Epithelial cell of proximal tubule (primary cell): ENCODE results near the gene SCN4A. TPM values are rescaled to one million over a fixed set of nuclear protein-coding genes. Genes with fewer than 3 reads are reported as not detected.
"Not testable (repeated sequence)": the region's sequence is repeated elsewhere in the genome, so short reads cannot be mapped to it uniquely, and the experiment has no call there.

ENCODE experiments used
- DNase-seq: peaks from one replicate; pipeline ENCODE4 v3.0.0-alpha.2; 2011; ENCODE audit warnings: low read depth
- H3K4me3 ChIP-seq: 2 replicates; pipeline ENCODE4 v1.5.1; 2011; ENCODE audit warnings: low read depth, mild to moderate bottlenecking, low read length
- total RNA-seq: library from RNA; depleted of rRNA; stranded (reverse); fragments of >200 nt; gene quantifications from 2 replicates; pipeline ENCODE4 v1.2.3, GENCODE V29; 2015
- TF ChIP-seq, protein P1 (sequence below): conservative IDR thresholded peaks from 2 replicates; pipeline ENCODE4 v1.5.1; 2012; ENCODE audit warnings: low read depth, mild to moderate bottlenecking, low read length

The SCN4A gene
- total RNA-seq, 1 donor from 2014 or later = not detected

DNA sequence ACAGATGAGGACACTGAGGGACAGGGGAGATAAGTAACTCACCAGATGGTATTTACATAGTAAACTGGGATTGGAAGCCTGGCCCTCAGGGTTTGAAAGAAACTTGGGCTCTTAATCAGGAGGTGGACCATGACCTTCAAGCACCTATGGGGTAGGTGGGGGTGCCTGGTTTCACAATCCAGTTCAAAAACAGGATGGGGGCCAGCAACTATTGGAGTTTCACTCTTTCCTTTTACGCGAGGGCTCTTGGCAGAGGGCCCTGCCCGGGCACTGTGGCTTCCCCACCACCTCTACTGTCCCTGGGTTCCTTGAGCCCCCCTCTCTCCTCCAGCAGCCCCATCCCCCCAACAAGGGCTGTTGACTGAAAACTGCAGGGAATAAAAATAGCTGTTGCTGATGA lies 14.1 kb upstream of the SCN4A start:
- H3K4me3 ChIP-seq = no peak overlapping the region
- DNase-seq = no peak
- TF ChIP-seq, protein P1, sequence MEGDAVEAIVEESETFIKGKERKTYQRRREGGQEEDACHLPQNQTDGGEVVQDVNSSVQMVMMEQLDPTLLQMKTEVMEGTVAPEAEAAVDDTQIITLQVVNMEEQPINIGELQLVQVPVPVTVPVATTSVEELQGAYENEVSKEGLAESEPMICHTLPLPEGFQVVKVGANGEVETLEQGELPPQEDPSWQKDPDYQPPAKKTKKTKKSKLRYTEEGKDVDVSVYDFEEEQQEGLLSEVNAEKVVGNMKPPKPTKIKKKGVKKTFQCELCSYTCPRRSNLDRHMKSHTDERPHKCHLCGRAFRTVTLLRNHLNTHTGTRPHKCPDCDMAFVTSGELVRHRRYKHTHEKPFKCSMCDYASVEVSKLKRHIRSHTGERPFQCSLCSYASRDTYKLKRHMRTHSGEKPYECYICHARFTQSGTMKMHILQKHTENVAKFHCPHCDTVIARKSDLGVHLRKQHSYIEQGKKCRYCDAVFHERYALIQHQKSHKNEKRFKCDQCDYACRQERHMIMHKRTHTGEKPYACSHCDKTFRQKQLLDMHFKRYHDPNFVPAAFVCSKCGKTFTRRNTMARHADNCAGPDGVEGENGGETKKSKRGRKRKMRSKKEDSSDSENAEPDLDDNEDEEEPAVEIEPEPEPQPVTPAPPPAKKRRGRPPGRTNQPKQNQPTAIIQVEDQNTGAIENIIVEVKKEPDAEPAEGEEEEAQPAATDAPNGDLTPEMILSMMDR = no peak

DNA sequence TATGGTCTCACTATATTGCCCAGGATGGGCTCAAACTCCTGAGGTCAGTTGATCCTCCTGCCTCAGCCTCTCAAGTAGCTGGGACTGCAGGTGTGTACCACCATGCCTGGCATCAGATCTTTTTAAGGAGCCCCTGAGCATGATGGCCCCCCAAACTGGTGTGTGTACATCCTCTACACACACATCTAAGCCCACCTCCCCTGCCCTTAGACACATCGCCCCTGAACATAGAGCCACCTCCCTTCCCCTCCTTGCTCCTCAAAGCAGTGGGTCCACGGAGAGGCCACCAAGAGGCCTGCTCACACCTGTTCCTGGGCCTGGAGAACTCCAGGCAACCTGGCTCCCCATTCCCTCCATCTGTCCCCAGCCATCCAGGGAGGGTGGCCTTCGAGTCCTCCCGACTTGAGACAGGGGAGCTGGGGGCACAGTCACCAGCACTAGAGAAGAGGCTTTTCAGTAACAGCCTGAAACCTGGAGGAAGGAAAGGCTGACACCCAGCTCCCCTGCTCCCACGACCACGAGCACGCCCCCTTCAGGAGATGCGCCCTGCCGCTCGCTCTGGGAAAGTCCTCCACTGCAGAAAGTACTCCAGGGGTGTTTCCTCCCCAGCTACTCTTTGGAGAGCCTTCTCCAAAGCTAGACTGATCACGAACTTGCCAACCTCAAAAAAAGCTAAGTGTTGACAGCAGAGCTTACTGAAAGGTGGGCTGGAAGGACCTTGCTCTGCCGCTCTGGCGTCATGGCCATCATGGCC lies 12.8 kb upstream of the SCN4A start:
- no peak for DNase-seq
- H3K4me3 ChIP-seq = no peak overlapping the region
- TF ChIP-seq, protein P1 = no peak

GRCh38 chr17:63984651-63985386 lies 12.1 kb upstream of the SCN4A start:
- TF ChIP-seq, protein P1 = no peak
- no peak for DNase-seq
- no peak overlapping the region for H3K4me3 ChIP-seq

DNA sequence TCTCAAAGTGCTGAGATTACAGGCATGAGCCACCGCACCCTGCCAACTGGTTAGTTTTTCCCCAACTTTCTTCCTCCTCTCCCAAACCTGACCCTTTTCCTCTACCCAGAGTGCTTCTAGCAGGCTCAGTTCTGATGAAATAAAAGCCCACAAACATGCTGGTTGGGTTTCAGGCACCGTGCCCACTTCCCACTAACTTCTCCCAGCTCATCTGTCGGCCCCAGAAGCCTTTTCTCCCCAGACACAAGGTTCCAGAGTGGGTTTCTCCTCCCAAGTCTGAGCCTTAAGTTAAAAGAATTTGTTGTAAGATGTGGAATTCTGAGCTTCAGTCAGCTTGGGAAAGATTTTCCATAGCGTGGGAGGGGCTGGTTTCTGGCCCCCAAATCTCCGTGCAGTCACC lies 11.5 kb upstream of the SCN4A start:
- DNase-seq = no peak
- no peak overlapping the region for H3K4me3 ChIP-seq
- TF ChIP-seq, protein P1 = no peak

DNA sequence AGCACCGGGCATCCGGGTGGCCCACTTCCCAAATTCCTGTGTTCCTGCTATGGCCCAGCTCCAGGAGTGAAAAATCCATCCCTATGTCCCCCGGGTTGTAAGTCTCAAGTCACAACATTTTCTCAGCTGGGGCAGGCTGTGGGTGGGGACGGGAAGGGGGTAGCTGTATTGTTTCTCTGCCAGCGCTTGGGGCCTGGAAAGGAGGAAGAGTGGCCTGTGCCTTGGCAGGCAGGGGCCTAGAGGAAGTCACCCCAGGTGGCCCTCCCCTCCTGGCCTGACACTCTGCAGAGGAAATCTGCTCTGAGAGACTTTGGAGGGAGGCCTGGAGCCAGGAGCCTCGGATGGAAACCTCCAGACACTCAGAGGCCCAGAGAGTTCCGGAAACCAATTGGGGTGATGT lies 10.6 kb upstream of the SCN4A start:
- no peak overlapping the region for H3K4me3 ChIP-seq
- TF ChIP-seq, protein P1 = no peak
- DNase-seq = no peak

- H3K4me3 ChIP-seq, DNase-seq: not testable (repeated sequence)
Measured at GRCh38 chr17:63982641-63983040, 9.9 kb upstream of the SCN4A start.

DNA sequence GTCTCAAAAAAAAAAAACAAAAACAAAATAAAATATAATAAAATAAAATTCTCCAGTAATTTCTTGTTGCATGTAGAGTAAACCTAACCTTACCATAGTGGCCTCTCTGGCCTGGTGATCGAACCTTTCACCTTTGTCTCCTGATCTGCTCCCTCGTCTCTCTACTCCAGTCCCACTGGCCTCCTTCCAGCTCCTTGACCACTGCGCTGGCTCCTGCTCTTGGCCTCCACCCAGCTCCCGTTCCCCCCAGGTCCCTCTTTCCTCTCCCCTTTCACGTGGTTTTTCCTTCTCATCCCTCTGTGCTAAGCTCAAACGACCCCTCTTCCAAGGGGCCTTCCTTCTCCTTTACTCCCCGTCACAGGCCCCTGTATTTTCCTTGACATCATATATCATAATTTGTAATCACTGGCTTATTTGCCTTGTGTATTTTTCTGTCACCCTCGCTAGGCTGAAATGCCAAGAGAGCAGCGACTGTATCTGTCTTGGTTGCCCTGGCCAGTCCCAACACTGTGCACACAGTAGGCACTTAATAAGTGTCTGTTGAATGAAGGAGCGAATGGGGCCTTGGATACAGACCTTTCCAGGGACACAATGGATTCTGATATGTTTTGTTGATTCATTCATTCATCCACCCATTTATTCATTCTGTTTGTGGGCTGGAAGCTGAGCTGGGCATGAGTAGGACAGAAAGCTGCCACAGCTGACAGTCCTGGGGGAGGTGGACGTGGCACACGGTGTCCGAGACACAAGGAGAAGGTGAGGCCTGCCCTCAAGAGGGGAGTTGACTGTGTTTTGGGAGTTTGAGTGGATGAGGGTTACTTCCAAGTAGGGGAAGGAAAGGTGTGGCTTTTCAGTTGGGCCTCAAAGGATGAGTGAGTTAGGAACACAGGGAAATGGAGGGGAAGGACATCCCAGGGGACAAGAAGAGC lies 5.8 kb upstream of the SCN4A start:
- DNase-seq = no peak
- no peak overlapping the region for H3K4me3 ChIP-seq
- TF ChIP-seq, protein P1 = no peak
